Measurements from ENCODE around the gene SETD5.
"Not testable (repeated sequence)": the region's sequence is repeated elsewhere in the genome, so short reads cannot be mapped to it uniquely, and the experiment has no call there.

The SETD5 gene

DNA sequence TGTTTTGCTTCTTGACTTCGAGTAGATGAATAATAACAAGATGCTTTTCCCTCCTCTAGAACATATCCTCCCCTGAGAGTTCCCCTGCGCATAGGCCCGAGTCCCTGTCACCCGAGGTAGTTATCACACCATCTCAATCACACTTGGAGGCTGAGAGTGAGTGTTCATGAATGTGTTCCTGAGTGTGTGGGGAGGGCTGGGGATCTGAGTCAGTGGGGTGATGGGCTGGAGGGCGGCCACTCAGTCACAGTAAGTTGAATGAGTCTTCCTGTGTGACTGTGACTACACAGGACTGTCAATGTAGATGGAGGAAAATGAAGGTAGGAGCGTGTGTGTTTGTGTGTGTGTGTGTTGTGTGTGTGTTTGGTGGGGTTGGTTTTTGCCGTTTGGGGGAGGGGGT lies 71.0 kb downstream of the SETD5 start:
- no peak for DNase-seq

DNA sequence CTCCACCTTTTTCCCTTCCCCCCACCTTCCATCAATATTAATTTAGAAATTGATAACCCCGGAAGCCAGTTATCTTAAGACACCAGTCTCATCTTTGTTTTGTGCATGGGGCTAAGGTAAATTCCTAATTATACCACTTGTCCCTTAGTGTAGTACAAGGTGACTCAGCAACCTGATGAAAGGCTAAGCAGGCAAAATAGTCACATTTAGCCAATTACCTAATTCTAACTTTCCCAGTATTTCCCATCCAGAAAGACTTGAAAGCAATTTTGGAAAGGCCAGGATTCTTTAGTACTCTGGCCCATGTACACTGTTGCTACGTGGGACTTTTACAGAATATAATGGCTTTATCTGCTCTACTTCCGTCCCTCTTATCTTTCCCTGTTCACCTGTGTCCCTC lies 72.6 kb downstream of the SETD5 start:
- DNase-seq = no peak

DNA sequence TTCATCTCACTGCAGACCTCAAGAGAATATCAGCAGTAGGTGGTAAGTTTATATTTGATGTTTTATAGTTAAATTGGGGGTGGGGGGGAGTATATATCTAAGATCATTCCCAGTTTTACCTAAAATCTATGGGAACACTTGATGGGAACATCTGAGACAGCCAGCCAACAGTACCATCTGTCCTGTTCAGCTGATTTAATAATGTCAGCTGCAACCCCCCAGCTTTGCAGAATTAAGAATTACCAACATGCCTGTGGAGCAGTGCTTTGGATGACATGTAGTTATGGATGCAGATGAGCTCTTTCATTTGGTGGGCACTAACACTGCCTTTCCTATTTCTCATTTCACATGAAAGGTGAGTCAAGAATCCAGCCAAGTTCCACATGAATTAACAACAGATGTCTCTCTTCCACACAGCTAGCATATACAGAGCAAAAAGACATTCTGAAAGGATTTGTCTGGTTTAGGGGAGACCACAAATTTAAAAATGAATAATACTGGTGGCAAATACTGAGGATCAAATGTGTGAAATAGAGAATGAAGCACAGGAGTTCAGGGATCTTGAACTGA lies 76.2 kb downstream of the SETD5 start:
- DNase-seq = no peak

GRCh38 chr3:9474482-9474881 lies 77.1 kb downstream of the SETD5 start:
- no peak for DNase-seq

GRCh38 chr3:9476935-9477334 lies 79.5 kb downstream of the SETD5 start:
- DNase-seq = no peak

- no peak for DNase-seq
Measured at GRCh38 chr3:9480265-9480664, 82.8 kb downstream of the SETD5 start.

GRCh38 chr3:9485248-9485647 lies 87.8 kb downstream of the SETD5 start:
- no peak for DNase-seq

DNA sequence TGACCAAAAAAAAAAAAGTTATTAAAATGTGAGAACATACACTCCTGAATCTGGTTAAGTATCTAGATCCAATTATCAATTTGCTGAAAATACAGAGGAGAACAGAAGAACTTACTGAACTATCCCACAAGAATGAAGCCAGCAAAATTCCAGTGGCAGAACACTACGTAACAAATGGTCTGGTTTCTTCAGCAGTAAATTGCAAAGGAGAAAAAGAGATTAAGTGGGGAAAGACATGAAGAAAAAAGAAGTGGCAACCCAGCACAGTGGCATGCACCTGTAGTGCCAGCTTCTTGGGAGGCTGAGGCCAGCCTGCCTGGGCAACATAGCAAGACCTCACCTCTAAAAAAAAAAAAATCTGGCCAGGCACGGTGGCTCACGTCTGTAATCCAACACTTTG lies 94.1 kb downstream of the SETD5 start:
- DNase-seq = no peak

DNA sequence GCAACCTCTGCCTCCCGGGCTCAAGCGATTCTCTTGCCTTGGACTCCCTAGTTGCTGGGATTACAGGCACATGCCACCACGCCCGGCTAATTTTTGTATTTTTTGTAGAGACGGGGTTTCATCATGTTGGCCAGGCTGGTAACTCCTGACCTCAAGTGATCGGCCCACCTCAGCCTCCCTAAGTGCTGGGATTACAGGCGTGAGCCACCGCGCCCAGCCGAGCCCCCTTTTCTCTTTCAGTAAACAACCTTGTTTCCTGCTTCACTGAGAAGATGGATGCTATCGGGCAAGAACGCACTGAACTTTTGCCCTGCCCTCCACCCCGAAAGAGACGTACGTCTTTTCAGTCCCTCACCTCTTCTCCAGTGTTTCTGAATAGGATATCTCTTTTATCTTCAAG lies 96.6 kb downstream of the SETD5 start:
- not testable (repeated sequence) for DNase-seq

DNA sequence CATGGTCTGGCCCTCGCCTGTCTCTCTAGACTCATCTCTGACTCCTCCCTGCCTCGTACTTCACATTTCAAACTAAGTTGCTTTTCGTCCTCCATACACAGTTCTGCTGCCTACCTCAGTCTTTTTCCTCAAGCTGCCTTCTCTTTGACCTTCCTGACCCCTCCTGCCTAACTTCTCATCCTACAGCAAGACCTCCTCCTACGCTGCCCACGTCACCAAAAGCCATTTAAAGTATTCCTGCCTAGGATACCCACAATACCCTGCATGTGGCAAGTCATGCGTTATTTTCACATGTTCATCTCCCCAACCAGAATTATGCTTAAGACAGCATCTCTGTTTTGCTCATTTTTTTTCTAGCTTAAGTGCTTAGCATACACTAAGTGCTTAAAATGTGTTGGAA lies 99.5 kb downstream of the SETD5 start:
- DNase-seq = no peak

DNA sequence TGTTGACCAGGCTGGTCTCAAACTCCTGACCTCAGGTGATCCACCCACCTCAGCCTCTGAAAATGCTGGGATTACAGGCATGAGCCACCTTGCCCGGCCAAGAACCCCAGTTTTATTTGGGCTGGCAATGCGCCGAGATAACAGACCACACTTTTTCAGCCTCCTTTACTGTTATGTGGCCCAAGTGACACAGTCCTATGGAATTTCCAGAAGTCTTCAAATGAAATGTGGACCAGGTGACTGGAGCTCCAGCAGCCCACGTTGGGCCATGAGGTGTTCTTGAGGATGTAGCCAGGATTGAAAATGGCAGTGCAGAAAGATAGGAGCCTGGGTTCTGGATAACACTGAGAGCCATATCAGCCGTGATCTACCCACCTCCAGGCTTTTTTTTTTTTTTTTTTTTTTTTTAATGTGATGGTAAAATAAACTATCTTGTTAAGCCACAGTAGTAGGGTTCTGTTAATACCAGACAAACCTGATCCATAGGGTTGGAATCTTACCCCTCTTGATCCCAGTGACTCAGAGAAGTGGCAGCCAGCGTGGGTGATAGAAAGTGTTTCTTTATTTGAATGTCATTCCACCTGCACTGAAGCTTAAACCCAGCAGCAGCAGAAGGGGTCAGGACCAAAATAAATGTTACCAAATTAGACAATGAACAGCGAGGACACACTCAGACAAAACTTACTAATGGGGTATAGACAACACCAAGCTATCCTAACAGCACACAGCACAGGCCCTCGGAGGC lies 100.6 kb downstream of the SETD5 start:
- no peak for DNase-seq

DNA sequence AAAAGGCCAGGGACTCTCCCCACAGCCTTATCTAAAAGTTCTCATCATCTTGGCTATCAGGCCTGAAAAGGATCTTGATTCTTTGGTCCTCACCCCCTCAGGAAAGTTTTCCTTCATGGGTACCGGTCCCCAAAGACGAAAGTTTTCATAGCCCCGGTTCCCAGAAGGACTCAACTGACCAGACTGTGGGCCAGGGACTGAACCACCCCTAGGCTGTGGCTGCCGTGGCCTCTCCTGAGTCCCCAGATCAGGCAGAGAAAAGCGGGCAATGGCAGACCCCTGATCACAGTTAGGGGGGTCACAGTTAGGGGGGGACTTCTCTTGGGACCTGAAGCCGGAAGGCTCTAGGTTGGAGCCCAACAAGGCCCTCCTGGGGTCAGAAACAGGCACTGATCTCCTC lies 101.4 kb downstream of the SETD5 start:
- no peak for DNase-seq

DNA sequence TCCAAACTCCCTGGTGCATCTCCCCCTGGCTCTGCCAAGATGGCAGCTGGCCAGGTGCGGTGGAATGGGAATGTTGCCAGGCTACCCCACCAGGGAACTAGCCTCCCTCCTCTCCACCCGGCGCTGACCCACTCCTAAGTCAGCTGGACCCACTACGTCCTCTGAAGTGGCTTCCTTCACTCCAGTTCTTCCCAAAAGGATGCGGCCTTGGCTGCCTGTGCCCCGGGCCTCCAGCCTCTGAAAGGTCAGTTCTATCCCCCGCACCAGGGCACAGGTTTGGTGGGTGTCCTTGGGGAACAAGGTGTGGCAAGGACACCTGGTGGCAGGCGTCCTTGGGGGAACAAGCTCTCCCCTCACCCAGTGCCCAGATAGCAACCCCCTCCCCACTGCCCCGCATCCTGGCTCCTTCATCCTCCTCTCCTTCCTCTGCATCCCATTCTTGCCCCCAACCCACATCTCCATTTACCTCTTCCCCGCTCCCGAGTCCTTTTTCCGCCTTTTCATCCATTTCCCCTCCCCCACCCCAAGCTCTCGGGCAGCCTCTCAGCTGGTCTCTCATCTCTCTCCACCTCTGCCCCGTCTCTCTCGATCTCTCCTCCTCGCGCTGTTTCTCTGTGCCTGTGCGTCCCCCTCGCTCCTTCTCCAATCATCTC lies 102.2 kb downstream of the SETD5 start:
- no peak for DNase-seq

GRCh38 chr3:9500108-9501050 lies 103.0 kb downstream of the SETD5 start:
- peak; percentile 63 for DNase-seq

DNA sequence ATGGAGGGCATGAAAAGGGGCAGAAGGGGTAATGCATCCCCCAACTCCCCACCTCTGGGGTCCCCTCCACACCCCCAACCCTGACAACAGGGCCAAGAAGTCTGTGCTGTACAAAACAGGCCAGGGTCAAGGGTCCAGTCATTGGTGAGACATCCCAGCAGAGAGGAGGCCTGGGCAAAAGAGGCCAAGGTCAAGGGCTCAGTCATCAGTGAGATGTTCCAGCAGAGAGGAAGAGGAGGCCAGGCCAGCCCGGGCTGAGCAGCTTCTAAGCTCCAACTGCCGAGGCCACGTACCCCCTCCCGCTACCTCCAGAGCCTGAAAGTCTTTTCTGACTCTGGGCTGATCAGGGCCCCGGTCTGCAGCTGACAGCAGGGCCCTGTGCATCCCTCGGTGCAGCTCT lies 103.8 kb downstream of the SETD5 start:
- DNase-seq = no peak

GRCh38 chr3:9503283-9503682 lies 105.9 kb downstream of the SETD5 start:
- DNase-seq = peak; percentile 72

DNA sequence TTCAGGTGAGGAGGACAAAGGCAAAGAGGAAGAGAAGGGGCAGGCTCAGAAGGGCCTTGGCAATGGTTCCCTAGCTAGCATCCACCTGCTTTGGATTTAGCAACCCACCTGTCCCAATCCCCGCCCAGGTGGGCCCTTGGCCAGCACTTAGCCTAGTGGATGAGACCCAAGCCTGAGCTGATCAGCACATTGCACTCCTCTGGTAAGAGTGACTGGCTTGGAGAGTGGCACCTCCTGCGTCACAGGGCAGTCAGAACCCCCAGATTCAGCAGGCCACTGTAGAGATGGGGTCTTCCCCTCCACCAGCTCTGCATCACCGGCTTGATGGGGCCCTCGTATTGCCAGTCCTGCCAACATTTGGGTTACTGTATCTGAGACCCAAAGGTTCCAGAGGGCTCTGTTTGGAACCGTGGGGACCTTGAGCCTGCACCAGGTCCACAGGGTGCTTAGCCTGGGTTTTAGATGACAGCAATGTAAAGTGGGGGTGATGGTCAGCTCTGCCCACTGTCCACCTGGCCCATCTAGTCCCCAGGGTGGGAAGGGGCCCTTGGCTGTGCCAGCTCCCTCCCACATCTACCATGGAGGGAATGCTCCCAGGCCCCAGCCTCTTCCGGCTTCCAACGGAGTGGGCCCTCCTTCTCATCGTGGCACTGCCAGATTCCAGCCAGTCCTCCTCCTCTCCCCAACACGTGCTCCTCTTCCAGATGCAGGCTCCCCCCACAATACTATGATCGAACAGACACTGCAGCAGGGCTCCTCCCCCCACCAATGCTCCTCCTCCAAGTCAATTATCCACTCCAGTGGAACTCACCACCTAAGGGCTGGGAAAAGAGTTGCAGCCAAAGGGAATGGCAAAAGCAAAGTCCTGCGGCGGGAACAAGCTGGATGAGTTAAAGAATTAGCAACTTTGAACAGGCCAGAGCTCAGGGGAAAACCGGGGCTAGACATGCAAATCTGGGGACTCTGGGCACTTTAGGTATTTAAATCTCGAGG lies 110.5 kb downstream of the SETD5 start:
- DNase-seq = no peak

DNA sequence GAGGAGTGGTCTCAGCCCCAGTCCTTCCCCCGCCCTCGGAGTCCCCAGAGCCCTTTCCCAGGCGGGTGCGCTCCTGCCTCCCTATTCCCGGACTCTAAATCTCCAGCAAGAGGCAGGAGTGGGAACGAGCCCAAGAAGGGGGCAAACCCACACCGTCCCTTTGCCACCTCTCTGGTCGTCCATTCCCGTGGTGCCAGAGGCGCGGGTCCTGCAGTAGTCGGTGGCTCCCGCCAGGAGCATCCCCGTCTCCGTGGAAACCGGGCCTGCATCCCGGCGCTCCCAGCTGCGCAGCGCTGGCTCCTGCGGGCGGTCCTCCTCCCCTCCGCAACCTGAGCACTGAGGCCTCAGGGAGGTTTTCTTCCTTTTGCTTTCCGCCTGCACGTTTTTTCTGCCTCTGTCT lies 111.4 kb downstream of the SETD5 start:
- no peak for DNase-seq

GRCh38 chr3:9512456-9513045 lies 115.1 kb downstream of the SETD5 start:
- no peak for DNase-seq

DNA sequence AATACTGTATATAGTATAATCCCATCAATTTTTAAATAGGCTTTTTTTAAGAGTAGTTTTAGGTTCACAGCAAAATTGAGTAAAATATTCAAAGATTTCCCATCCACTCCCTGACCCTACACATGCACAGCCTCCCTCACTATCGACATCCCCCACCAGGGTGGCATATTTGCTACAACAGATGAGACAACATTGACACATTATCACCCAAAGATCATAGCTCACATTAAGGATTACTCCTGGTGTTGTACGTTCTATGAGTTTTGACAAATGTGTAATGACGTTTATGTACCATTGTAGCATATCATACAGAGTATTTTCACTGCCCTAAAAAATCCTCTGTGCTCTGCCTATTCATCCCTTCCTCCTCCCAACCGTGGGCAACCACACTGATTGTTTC lies 116.9 kb downstream of the SETD5 start:
- DNase-seq = no peak

DNA sequence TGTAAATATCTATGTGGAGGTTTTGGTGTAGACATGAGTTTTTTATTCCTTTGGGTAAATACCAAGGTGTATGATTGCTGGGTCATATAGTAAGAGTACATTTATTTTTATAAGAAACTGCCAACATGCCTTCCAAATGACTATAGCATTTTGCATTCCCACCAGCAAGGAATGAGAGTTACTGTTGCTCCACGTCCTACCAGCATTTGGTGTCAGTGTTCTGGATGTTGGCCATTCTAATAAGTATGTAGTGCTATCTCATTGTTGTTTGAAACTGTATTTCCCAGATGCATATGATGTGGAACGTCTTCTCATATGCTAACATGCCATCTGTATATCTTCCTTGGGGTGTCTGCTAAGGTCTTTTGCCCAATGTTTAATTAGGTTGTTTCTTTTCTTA lies 117.5 kb downstream of the SETD5 start:
- DNase-seq = no peak

GRCh38 chr3:9525078-9525477 lies 127.7 kb downstream of the SETD5 start:
- no peak for DNase-seq
